GM13977 (cell line): Measurements from ENCODE around the gene ARID3B.
A peak's percentile ranks its signal among the peaks of the same experiment; 100 is the strongest.

Experiments
- DNase-seq: peaks from one replicate; pipeline ENCODE4 v3.0.0; 2012; ENCODE audit warnings: low spot score
- in situ Hi-C: fragments of 300-500 bp; cut with MboI; formaldehyde crosslinking; loops from one replicate; pipeline ENCODE4 v1.12.0; 2022; ENCODE audit warnings: low sequenced_read_pairs, low pct_unique_long_range_greater_than_20kb, mixed read lengths, inconsistent platforms; ENCODE audit not compliant: unreplicated experiment
- TF ChIP-seq, protein P1 (sequence below): IDR thresholded peaks from 2 replicates; pipeline ENCODE4 v1.5.1; 2012; ENCODE audit warnings: mild to moderate bottlenecking, control low read depth; ENCODE audit not compliant: insufficient read depth; ENCODE audit errors: extremely low read depth, missing control alignments

Gene ARID3B

DNA sequence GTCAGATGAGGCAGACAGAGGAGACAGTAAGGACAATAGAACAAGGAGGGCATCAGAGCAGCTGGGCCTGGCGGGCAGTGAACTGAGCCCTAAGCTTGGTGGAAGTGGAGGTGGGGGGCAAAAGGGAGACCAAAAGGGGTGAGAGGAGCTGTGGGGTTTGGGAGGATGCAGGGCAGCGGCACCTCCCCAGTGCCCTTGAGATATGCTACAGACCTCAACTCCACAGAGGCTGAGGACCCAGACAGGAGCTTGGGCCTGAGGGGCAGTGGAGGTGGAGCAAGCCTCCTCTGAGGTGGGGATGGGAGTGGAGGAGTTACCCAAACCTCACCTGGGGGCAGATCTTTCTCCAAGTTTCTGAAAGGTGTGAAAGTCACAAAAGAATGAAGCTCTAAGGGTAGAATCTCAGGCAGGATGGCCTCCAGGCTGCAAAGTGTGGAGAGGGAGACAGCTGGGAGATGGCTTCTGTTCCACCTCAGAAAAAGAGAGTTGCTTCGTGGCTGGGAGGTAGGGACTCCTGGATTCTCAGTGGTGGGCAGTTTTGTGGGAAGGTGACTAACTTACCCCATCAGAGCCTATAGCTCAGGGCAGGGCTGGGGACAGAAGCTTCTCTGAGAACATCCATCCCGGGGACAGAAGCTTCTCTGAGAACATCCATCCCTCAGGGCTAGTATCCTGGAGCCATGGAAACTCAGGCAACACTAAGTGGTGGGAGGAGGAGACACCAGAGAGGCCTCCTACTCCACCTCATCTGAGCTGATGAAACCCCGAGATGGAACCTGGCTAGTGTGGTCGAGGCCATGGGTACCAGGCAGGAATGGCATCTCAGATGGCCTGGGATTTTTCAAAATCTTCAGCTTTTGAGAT is 72.3 kb downstream of the ARID3B start:
- TF ChIP-seq, protein P1, sequence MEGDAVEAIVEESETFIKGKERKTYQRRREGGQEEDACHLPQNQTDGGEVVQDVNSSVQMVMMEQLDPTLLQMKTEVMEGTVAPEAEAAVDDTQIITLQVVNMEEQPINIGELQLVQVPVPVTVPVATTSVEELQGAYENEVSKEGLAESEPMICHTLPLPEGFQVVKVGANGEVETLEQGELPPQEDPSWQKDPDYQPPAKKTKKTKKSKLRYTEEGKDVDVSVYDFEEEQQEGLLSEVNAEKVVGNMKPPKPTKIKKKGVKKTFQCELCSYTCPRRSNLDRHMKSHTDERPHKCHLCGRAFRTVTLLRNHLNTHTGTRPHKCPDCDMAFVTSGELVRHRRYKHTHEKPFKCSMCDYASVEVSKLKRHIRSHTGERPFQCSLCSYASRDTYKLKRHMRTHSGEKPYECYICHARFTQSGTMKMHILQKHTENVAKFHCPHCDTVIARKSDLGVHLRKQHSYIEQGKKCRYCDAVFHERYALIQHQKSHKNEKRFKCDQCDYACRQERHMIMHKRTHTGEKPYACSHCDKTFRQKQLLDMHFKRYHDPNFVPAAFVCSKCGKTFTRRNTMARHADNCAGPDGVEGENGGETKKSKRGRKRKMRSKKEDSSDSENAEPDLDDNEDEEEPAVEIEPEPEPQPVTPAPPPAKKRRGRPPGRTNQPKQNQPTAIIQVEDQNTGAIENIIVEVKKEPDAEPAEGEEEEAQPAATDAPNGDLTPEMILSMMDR: no peak
- DNase-seq: no peak
- in situ Hi-C loops: no loop called here

DNA sequence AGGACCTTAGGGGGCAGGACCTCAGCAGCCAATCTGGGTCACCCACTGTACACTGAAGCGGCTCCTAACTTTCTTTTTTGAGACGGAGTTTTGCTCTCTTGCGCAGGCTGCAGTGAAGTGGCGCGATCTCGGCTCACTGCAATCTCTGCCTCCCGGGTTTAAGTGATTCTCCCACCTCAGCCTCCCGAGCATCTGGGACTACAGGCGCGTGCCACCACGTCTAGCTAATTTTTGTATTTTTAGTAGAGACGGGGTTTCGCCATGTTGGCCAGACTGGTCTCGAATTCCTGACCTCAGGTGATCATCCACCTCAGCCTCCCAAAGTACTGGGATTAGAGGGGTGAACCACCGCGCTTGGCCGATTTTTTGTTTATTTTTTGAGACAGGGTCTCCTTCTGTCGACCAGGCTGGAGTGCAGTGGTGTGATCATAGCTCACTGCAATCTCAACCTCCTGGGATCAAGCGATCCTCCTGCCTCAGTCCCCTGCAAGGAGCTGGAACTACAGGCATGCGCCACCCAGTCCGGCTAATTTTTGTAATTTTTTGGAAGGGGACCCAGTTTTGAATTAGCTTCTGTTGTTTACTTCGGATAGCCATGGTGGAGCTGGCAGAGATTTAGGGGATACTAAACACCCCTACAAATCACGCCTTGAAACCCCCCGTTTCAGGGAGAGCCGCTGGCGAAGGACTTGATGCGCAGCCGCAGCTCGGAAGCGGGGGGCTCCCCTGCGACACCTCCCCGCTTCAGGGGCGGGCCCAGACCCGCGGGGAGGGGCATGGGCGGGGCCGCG is 73.1 kb downstream of the ARID3B start:
- in situ Hi-C loops: no loop called here
- TF ChIP-seq, protein P1: no peak
- peak; percentile 99 for DNase-seq

DNA sequence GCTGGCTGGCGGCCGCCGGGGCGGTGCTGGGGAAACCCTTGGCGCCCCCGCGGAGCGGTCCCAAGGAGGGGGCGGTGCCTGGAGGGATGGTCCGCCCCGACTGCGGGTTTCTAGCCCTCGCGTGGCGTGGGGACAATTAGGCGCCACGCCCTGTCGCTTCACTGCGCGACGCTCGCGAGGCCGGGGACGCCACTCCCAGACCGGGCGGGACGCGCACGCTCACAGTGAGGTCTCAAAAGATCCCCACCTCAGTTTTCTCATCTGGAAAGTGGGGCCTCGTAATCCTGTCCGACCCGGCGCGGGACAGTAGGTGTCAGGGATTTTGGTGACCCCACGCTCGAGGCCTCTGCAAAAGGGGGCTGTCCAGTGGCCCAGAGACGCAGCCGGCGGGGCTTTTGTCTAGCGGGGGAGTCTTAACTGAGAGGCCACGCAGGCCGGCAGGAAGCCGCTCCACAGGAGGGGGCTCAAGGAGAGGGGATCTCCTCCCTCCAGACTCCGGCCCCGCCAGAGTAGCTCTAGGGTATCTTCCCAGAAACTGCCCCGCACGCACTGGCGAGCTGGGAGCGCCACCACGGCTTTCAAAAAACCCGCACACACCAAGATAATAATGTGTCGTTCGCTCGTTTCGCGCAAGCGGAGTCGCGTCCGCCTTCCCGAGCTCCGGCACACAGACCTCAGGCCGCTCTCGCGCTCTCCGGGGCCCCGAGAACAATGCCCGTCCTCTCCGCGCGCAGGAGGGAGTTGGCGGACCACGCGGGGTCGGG is 73.9 kb downstream of the ARID3B start:
- no peak for DNase-seq
- TF ChIP-seq, protein P1: no peak
- in situ Hi-C loops: no loop called here

DNA sequence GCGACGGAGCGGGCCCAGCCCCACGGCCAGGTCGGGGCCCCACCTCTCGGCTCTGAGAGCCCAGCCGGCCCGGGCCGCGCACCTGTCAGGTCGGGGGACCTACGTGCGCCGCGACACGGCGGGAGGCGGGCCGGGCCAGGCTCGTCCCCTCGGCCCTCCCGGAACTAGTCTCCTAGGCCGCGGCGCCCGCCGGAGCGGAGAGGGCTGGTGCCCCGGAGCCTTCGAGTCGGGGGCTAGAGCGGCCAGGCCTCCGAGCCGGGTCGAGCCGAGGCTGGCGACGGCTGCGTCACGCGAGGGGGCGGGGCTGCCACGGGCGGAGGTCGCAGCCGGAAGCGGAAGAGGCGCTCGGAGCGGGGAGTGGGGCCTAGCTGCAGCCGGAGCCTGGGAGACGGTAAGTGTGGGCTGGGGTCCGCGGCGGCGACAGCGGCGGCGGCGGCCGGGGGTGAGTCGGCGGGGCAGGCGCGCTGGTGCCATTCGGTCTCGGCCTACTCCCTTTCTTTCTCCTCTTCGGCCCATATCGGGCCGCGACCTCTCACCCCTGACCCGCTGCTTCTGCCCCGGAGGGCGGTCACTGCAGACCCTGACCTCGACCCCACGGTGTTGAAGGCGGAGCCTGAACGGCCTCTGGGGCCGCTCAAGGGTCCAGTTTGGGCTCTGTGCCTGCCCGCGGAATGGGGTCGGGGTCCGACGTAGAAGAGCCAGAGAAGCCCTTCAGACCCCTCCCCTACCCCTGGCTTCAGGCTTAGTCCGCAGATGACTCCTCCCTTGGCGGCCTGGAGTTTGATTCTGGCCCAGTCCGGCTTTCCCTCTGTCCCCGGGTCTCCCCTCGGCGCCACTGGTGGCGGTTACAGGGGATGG is 74.7 kb downstream of the ARID3B start, which contains the start of gene CLK3:
TSS of gene CLK3 (plus strand) at position 329 of the 858 bp plus-strand sequence. CDS start 3,361 bp downstream, outside the sequence.
- DNase-seq: peak; percentile 100
- TF ChIP-seq, protein P1: no peak
- in situ Hi-C loops: no loop called here

DNA sequence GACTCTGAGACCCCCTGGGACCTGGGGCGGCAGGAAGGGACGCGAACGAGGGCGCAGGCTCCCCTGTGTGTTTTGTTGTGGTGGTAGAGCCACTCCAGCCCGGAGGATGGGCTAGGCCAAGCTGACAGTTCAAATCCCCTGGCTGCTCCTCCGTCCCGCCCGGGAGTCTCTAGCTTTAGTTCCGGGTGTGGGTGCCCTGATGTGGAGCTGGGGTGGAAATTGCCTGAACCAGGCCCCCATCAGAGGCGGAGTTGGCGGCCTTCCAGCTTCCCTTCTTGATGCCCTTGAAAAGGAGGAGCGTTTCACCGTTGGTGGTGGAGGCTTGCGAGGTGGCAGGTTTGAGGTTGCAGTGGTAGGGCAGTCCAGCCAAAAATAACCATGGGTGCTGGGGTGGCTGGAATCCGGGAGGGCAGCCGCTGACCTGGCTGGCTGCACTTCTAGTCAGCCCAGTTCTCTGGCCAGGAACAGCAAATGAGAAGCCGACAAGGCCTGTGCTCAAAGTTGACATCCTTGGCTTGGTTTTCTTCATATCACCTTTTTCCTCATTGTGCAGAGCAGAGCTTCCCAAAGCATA is 75.4 kb downstream of the ARID3B start:
- peak; percentile 56 for DNase-seq
- TF ChIP-seq, protein P1: no peak
- in situ Hi-C loops: no loop called here
